NCI-H2081 (cell line): Measurements from ENCODE around the gene BTBD9.

Experiments
- DNase-seq, 2 experiments: peaks; one replicate each; lab custom pipeline; 2025; lab: John Stamatoyannopoulos, UW

BTBD9 gene

DNA sequence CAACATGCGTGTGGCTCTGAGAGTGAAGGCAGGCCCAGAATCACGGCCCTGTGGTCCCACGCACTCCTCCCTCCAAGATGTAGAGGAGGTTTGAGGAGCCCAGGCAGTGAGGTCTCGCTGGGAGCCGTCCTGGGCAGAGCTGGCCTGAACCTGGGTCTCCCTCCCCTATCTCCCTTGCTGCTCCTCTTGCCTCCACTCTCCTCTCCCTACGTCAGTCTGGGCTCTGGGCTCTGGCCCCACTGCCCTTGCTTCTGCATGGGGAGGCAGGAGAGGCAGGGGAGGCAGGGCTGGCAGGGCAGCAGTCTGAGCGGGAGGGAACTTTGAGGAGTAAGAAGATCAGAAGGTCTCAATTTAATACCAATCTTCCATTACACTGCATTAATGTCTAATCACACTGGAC, 445.1 kb downstream of the BTBD9 start:
- no peak for DNase-seq

DNA sequence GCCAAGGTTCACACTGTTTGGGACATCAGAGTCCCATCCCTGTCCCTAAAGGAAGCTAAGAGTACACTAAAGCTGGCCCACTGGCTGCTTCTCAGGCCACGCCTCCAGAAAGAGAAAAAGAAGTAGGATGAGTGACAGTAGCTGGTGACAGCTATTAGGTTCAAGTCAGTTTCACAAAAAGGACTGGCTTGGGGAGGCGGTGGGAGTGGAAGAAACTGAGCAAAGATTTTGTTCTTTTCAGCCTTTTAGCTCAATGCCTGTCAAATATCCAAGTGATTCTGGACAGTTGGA, 445.5 kb downstream of the BTBD9 start:
- DNase-seq, result peak in 1 of 2 experiments; percentile 52

DNA sequence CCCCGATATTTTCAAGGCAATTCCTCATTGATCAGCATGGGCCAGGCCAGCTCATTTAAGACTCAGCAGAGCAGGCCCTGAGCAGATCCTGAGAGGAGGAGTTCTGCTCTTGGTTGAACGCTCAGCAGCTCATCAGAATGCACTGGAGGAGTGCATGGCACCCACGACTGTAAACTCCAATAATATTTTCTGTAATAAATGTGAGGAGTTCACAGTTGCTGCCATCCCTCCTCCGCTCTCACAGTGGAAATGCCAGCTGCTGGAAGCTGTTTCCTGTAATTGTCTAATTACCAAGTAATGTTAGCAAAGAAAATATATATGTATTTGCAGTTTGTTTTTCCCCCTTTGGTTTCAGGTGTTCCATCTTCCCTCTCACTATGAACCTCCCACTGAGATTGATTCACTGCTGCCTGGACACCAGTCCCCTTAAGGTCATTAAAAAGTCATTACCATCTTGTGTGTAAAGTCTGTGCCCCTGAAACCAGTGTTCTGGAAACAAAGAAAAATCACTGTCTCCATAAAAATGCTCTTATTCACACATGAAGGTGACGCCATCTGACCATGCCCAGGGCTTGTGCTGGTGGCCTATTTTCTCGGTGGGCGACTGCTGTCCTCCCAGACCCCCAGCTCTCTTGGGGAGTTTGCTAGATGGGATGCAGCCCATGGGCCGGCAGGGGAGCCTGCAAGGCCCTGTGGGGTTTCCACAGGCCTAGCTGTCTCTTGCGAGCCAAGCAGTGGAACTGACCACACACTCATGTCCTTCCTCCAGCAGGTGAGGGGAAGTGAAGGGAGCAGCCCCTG, 446.0 kb downstream of the BTBD9 start:
- peak; percentile 62 to 93 for DNase-seq

DNA sequence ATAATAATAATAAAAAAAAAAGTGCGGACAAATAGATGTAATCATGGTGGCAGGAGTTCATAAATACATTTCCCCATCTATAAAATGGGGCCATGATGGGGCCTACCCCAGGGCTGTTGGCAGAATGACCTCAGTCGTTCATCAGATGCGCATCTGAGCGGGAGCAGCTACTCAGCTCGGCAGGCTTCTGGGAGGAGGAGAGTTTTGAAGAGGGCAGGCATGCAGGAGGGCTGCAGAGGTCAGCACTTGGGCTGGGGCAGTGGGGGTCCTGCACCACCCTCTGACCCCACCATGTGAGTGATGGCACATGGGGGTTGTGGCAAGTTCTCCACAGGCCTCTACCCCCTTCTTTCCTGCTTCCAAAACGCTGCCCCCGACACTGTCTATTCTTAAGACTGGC, 446.7 kb downstream of the BTBD9 start:
- DNase-seq, result no peak

DNA sequence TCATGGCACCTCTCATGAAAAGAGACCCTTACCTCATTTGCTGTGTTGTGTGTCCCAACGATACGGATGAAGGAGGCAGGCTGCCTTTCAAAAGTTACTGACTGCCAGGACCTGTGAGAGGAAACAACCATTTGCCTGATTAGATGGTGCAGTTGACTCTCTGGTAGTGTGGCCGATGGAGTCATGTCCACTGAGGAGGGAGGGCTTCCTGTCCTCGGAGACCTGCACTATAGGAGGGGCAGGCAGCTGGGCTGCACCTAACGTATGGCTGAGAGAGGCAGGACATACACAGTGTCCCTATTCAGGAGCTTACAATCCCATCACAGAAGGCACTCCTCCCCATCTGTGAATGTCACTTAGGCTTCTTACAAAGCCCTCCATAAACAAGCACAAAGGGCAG, 447.2 kb downstream of the BTBD9 start:
- no peak for DNase-seq

DNA sequence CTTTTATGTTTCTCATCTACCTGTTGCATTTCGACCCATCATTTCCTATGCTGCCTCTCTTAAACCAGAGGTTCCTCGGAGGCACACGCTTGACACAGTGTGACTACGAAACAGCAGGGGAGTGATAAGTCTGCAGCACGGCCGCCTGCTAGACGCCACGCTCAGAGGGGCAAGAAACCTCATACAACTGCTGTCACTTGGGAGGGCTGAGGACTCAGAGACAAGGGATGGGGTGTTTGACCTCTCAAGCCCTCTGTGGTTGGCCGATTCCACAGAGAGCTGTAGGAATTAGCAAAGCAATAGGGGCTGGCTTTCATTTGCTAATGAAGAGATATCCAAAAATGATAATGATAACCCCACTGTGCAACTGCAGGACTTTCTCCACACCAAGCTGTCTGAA, 447.7 kb downstream of the BTBD9 start:
- DNase-seq, result no peak

DNA sequence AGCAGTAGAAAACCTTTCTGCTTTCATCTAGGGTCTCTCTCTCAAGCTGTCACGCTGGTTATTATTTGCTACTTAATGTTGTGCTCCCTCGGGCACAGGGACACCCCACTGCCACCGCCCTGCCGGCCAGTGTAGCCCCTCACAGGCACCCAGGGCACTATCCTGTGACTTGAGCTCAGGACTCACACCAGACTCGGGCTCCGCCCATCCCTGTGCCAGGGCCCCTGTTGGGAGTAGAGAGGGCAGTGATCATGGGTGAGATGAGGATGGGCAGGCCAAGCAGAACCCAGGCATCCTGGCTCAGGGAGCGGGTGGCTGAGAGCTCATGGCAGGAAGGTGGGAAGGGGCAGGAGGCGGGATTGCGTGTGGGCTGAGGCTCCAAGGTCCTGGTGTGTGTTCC, 448.3 kb downstream of the BTBD9 start:
- DNase-seq, result no peak

DNA sequence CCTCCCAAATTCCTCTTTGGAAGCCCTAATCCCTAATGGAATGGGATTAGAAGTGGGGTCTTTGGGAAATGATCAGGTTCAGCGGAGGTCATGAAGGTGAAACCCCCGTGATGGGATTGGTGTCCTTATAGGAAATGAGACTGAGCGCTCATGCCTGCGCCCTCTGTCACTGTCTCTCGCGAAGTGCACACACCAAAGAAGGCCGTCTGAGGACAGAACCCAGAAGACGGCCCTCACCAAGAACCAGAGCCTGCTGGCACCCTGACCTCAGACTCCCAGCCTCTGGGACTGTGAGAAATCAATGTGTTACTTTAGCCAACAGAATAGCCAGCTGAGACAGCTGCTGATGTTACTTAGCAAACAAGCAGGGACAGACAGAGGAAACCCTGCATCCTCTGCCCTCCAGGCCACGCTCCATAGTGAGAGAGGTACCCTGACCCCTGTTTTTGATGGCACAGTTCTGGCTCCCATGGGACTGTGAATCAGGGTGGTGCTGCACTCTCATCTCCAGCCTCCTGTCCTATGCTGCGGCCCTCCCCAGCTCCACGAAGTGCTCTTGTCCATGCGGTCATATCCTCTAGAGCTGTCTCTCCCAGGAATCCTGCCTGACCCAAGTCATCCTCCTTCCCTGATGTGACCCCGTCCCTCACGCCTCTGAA, 450.9 kb downstream of the BTBD9 start:
- no peak for DNase-seq

DNA sequence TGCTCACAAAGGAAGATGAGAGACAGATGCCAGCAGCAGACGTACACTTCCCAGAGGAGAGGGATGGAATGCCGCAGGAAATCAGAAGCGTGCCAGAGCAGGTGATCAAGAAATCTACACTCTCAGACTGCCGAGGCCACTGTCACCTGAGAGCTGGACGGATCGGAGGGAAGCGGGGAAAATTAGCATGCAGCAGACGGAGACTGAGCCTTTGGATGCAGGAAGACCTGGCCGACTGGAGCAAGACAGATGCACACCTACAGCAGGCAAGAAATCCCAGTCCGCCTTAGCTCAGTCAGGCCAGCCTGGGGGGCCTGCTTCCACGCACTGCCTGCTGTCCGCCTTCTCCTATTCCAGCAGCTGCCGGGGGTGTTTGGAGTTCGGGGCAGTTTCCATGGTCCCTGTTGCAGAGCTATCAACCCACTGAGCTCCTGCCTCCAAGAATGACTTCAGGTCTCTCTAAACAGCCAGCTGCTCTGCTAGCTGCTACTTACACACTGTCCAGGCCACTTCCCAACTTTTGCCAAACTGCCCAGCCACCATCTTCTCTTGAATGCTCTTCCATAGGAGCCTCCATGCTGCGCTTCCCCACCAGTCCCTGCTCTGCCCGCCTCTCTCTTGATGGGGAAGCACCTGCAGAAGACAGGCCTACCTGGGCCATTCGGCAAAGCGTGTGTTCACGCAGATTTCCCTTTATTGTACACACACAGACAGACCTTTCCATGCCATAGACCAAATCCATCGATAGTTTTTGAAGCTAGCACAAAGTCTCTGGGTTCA, 451.7 kb downstream of the BTBD9 start:
- DNase-seq, result no peak

DNA sequence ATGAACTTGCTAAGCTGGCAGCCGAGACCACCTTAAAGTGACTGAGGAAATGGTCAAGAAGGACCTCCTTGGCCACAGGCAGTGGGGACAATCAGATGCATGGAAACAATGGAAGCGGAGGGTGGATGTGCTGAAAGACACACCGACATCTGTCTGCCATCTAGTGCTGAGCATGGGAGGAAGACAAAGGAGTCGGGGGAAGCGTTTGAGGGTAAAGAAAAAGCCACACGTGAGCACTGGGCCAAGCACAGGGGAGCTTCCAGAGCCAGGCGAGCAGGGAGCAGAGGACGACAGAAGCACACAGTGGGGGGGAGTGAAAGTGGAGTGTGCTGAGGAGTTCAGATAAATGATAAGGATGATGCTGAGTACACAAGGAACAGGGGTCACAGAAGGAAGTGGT, 452.4 kb downstream of the BTBD9 start:
- no peak for DNase-seq

DNA sequence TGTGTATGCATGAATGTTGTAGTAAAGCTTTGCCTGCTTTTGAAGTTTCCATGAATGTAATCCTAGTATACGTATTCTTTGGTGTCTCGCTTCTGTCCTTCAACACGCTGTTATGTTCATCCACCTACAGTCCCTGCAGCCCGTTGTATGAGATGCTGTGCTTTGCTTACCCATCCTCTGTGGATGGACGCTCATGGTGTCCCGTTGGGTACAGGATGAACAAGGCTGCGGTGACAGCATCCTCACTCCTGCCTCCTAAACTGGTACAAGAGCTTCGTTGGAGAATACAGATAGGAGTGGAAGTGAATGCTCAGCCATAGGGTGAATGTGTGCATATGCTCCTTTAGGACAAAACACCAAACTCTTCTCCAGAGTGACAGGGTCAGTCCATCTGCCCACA, 454.0 kb downstream of the BTBD9 start:
- no peak for DNase-seq

DNA sequence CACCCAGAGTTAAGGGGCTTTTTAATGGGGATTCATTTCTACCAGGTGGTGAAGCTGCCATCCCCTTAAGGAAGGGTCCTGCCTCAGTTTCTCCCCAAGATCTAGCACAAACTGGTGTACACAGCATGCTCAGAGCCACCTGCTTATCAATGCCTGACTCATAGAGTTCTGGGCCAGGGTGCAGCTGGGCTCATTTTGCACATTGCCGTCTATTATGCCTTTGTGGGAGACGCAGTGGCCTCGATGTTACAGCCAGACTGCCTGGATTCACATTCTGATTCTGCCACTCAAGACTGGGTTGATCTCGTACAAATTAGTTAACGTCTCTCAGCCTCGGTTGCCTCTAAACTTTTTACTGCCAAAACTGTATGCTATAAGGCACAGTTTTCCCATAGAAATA, 454.5 kb downstream of the BTBD9 start:
- DNase-seq, result no peak

DNA sequence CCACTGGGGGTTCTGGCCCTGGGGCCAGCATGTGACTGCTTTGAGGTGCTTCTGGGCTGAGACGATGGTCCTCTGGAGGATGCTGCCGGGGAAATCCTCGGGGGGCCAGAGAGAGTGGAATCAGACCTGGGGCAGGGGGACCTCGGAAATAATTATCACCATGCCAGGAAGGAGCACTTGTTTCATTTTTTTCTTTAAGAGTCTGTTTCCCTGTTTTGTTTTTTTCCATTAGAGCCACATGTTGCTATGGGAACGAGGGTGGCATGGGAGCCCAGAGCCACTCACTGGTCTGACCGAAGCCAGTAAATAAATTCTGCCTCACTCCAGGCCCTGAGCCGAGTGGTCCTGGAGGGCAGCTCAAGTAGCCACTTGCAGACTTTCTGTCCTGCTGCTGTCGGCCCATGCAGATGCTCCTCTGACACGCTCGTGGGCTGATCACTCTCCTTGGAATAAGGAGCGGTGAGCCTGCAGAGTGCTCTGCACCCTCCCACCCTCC, 455.1 kb downstream of the BTBD9 start:
- DNase-seq, result no peak

DNA sequence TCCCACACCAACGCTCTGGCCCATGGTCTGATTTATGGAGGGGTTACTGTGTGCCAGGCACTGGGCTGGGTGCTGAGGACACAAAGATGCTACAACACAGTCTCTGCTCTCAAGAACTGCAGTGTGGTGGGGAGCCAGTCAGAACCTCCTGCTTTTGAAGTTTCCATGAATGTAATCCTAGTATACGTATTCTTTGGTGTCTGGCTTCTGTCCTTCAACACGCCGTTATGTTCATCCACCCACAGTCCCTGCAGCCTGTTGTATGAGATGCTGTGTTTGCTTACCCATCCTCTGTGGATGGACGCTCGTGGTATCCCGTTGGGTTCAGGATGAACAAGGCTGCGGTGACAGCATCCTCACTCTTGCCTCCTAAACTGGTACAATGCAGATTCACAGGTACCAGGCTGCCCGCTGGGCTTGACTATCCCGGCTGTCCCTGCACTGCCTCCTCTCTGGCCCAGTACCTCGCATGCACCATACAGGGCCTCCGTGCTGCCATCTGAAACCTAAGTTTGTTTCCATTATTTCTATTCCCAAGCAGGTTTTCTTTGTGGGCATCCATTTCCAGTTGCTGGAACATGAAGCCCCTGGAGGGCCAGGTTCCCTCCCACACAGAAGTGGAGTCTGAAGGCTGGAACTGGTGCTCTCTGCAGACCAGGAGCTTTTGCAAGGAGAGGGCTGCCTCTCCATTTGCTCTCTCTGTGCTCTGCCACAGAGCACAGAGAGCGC, 455.7 kb downstream of the BTBD9 start:
- no peak for DNase-seq

DNA sequence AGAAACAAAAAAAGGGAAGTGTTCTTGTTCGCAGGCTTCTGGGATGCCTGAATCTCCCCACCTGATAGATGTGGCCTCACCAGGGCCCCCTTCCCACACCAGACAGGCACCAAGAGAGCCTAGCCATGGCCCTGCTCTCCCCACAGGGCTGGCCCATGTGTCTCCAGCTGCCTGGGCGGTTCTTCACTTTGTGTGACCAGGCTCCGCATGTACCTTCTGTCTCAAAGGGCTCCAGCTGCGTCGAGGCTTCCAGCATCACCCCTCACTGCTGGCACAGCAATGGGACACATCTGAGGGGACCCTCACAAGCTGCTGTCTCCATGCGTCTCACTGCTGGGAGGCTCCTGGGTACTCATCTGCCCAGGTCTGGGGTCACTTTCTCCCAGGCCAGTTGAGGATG, 457.3 kb downstream of the BTBD9 start:
- DNase-seq, result no peak

DNA sequence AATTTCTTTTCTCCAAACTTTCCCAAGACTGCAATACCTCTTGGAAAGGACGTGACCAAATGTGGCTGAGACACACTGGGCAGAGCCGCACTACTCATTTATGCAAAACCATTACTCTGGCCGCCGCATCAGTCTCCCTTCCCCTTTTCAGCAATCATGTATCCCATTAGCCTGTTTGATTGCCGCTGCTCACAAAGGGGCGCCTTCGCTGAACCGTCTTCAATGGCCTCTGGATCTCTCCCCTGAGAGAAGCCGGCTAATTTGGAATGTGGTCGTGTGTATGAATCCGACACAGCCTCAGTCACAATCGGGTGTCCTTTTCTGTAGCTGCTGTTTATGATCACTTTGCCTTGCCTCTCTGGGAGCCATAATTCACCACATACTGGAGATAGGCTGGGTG, 459.1 kb downstream of the BTBD9 start:
- DNase-seq, result no peak

DNA sequence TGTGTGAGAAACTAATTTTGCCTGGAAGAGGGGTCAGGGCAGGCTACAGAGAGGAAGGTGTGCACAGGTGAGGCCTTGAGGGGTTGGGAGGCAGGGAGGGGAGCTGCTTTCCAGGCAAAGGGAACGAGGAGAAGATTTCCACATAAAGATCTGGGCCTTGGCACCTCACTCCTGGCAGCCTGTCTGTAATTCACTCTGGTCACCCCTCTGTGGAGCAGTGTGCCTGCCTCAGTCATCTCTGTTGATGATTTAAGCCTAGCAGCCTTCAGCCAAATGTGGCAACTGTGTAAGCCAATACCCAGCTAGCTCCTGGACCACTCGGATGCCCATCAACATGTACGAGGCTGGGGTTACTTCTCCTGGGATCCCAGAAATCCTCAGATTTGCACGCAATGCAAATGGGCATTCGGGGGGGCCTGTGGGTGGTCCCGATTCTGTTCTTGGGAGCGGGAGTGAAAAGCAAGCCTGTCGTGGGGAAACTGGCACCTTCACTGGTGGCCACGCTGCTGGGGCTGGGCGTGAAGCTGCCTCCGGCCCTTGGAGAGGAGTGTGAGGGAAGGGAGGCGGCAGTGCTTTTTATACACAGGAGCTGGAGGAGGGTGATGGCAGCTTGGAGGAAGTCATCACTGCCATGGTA, 459.8 kb downstream of the BTBD9 start:
- no peak for DNase-seq

DNA sequence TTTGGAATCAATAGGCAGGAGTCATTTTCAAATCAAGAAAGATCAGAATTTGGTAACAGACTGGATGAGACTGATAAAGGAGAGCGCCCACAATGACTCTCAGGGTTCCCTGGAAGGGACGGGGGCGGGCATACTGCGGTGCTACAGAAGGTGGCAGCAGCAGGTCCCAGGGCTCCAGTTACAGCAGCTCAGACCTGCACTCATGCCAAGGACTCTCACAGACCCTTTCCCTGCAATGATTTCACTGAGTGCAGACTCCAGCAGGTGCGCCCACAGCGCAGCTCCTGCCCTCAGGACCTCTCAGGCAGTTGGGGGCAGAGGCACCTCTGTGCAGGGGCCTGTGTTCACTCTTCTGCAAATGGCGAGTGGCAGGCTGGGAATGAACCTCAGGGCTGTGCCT, 460.4 kb downstream of the BTBD9 start:
- peak in 1 of 2 experiments; percentile 28 for DNase-seq

DNA sequence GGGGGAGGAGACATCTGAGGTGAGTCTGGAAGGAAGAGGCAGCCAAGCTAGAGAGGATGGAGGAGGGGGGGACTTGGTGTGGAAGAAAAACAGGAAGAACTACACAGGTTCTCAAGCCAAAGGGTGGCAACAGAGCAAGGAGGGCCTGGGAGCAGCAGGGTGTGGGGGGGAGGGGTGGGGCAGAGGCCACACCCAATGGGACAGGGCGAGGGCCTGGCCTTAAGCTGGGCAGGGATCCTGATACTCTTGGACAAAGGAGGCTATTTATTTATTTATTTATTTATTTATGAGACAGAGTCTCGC, 461.2 kb downstream of the BTBD9 start:
- DNase-seq, result no peak

DNA sequence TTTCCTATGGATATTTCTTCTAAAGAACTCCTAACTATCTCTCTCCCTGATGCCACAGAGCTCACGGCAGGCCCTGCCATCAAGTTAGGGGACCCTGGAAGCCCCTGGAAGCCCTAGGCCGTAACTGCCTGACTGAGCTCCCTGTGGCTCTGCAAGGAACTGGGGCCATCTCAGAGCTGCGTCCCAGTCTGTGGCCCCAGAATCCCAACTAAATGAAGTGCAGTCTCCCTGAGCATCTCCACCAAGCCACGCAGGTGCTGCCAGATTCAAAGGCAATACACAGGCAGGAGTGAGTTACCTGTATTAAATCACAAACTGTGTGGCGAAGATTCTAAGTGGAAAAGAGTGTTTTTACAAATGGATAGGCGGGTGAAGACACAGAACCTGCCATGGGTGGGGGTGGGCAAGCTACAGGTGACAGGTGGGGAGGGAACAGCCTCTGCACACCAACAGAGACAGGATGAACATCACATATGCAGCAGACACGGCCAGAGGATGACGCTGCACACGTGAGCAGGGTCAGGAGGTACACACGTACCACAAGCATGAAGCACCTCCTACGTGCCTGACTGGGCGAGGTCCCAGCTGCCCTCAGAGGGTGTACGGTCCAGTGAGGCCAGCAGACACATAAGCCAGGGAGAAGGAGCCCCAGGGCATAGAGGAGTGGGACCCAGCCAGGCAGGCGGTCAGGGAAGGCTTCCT, 461.7 kb downstream of the BTBD9 start:
- DNase-seq, result no peak
